NCI-H128 (cell line): Measurements from ENCODE around the gene DLG5.

Experiments used
- DNase-seq: peaks from one replicate; lab custom pipeline; 2025; ENCODE audit not compliant: unreplicated experiment; lab: John Stamatoyannopoulos, UW

DLG5 gene

DNA sequence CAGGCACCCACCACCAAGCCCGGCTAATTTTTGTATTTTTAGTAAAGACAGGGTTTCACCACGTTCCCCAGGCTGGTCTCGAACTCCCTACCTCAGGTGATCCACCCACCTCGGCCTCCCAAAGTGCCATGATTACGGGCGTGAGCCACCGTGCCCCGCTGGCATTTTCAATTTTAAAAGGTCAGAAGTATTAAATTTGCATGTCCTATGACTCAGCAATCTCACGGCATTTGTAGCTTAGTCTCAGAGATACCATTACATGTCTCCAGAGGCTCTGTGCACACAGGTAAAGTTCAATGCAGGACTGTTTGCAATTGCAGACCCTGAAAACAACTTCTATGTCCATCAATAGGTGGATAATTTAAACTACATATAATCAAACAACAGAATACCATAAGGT lies 99.2 kb downstream of the DLG5 start:
- DNase-seq: no peak

DNA sequence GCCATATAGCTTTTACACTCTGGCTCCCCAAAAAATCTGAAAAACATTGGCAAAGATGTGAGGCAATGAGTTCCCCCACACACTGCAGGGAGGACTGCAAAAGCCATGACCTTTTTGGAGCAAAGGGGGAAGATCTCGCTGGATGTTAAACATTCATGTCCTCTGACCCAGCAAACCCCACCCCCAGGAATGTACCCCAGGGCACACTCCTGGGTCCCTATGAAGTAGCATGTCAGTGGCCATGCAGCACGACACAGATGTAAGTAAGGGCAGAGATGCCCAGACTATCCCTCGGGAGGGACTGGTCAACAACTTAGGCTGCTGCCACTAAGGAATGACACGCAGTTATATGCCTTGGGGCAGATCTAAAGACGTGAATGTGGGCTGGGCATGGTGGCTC lies 100.6 kb downstream of the DLG5 start:
- no peak for DNase-seq

DNA sequence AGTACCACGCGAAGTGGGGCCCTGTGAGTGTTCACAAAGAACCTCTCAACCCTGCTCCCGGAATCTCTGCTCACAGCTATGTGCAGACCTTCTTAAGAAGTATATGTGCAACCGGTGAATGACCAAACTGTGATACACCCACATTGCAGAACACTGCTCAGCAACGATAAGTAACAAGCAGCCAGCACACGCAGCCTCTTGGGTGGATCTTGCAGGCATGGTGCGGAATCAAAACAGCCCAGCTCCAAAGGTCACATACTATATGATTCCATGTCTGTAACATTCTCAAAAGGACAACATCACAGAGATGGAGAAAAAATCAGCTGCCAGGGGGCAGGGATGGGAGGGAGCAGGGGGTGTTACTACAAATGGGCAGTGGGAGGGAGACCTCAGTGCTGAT lies 101.6 kb downstream of the DLG5 start:
- DNase-seq: no peak

GRCh38 chr10:77823811-77824542 lies 102.6 kb downstream of the DLG5 start:
- DNase-seq: no peak

GRCh38 chr10:77821551-77821950 lies 105.0 kb downstream of the DLG5 start:
- no peak for DNase-seq

- DNase-seq: no peak
These were observed 105.5 kb downstream of the DLG5 start for GRCh38 chr10:77821036-77821435.

DNA sequence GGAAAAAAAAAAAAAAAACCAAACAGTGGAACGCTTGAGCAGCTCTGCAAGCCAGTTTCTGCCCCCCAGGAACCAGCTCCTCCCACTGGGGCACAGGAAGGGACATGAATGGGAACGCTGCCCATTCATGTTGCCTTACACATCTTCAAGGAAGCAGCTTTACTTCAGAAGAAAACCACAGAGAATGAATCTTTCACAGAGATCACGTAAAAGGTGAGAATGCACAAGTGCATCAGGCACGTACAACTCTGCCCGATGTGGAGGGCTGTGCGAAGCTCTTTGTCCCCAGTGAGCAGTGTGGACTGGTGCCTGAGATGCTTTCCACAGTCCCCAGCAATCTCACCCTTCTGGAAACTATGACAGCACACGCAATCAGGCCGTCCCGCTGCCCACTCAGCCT lies 106.2 kb downstream of the DLG5 start:
- DNase-seq: no peak

DNA sequence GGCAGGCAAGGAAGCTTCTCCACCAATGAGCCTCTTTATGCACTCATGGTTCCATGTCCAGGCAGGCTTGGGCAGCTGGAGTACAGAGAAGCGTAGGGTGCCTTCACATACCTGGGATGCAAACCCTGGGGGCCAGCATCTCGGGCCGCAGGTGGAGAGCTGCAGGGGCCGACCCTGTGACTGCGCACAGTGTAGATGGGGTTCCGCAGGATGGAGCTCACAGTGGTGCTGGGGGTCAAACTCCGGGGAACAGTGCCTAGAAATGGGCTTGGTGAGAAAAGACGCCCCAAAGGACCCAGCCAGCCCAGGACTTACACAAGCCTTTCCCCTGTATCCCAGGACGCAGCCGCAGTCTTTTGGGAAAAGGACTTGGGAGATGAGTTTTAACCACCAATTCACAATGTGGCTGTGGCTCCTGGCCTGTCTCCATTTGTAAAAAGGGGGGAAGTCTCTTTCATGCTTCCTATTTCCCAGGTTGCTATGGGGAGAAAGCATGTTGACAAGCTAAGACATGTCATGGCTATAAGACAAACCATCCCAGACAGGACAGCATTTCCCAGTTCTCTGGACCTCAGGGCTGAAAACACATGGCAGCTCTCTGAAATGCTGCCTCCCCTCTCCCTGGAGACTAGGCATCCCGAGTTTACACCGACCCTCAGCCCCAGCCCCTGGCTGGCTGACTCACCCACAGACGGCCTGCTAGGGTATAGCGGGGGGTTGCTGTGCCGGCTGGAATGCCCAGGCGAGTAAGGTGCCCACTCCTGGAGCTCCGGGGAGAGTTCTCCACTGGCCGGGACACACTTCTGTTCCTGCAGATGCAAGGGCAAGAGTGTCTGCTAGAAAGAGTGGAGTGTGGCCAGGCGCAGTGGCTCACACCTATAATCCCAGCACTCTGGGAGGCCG lies 107.1 kb downstream of the DLG5 start:
- no peak for DNase-seq

DNA sequence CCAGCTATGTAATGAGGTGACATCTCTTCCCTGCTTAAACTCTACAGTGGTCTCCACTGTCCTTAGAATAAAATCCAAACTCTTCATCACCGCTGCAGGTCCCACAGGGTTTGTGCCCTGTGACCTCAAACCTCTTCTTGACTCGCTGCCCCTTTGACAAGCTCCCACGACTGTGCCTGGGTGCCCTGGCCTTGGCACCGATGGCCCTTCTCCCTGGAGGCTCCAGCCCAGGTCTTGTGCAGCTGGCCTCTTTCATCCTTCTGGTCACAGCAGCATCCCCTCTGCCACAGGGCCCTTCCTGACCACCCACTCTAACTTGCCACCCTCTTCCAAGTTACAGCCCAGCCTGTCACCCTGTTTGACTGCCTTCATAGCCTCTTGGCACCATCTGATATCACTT lies 108.2 kb downstream of the DLG5 start:
- DNase-seq: no peak

GRCh38 chr10:77817541-77817940 lies 109.0 kb downstream of the DLG5 start:
- DNase-seq: no peak

DNA sequence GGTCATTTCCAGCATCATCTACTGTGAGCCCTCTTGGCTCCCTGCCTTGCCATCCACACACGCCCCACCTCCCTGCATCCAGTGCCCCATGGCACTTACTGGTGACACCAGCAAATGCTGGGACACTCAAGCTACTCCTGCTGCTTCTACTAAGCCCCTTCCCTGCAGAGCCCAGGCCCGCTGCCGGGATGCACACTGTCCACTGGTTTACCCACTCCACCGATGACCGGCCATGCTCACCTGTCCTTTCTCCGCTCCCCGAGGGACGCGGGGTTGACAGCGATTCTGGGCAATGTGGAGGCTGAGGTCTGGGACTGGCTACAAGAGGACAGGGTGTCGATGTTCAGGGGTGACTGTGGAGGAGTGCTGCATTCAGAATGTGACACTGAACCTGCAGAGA lies 110.2 kb downstream of the DLG5 start:
- no peak for DNase-seq

GRCh38 chr10:77812741-77813140 lies 113.8 kb downstream of the DLG5 start:
- DNase-seq: no peak

- DNase-seq: no peak
These were observed 114.6 kb downstream of the DLG5 start for GRCh38 chr10:77811831-77812430.

DNA sequence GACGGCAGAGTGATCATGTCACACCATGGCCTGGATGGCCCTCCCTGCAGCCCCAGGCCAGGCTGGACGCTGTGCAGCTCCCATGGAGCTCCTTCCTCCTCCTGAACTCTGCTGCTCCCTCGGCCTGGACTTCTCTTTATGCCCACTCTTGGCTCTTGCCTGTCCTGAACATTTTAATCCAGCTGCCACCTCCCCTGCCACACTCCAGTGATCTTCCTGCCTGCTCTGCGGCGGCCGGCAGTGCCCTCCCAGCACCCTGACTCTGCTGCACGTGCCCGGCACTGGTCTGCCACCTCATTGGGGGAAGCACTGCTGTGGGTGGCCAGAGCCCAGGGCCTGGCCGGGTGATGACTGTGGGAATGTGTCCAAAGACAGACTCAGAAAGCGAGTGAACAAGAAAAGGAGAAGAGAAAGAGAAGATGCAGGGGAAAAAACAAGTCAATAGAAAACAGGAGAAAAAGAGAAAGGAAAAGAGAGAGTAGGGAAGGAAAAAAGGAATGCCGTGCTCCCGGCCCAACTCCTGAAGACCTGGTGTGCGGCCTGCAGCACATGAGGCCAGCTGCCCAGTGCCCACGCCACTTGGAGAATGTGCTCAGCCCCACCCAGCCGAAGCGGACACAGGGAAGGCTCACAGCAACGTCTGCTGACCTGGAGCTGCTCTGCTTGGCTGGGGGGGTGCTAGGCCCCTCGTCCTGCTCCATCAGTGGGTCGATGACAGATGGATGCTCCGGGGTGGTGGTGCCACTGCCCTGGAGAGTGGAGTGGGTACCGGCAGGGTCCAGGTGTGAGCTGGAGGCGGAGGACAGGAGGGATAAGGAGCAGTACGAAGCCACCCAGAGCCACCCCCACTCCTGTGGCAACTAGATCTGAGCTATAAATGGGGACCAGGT lies 115.9 kb downstream of the DLG5 start:
- DNase-seq: no peak

- no peak for DNase-seq
These were observed 117.2 kb downstream of the DLG5 start for GRCh38 chr10:77809336-77809735.

- DNase-seq: no peak
These were observed 118.8 kb downstream of the DLG5 start for GRCh38 chr10:77807706-77808105.

DNA sequence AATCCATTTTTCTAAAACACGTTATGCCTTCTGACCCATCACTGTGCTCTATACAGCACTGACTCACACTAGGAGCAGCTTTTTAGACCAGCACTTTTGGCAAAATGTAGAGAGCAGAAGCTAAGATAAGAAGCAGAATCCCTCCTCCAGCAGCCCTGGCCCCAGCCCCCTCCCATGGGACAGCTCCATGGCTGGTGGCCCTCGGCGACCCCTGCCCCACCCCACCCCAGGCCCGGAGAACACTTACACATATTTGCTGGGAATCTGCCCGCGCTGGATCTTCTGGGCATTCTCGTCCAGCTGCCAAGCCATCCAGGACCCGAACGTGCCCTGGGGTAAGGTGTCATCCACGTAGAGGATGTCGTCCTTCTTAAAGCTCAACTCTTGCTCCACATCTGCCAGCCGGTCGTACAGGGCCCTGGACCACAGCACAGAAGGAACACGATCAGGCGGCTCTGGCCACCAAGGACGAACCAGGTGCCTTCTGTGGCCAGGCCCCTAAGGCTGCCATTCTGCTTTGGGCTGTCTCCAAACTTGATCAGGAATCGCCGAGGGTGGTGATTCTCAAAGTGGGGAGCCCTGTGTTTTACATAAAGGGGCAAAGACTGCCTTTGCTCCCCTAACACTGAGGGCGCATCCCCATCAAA lies 119.9 kb downstream of the DLG5 start:
- DNase-seq: no peak

DNA sequence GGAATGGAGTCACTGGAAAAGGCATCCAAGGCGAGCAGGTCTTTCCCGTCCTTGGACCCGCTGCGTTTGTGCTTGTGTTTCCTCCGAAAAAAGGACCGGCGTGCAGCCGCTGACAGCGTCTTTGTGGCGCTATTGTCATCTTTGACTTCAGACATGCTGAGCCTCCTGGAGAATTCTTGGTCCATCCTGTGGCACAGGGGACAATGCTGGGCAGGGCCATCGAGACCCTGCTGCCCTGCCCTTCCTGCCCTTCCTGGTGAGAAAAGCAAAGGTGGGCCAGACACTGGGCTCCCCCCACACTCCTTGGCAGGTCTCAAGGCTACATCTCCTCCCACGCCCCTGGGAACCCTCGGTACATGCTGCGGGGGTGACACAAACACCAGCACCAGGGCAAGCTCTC lies 120.9 kb downstream of the DLG5 start:
- no peak for DNase-seq

GRCh38 chr10:77804371-77804770 lies 122.2 kb downstream of the DLG5 start:
- no peak for DNase-seq

DNA sequence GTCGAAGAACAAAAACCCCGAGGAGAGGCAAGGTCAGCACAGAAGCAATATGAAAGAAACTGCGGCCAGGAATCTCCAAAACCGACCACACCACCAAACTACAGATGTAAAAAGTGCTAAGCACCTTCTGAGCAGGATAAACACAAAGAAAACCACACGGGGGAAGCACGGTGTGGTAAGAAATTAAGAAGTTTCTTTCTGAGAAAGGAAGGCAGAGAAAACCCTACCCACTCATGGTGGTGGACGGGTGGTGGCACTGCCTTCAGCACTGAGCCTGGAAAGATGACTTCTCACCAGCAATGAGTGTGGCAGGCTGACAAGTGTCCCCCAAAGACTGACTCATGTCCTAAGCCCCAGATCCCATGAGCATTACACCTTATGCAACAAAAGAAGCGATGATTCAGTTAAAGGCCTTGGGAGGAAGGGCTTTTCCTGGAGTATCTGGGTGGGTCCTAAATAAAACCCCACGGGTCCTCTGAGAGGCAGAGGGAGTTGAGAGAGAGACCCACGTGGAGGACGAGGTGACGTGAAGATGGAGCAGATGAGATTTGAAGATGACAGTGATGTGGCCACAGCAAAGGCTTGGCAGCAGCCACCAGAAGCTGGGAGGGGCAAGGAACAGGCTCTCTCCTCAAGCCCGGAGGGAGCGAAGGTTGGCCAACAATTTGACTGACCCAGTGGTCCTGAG lies 124.9 kb downstream of the DLG5 start:
- no peak for DNase-seq
